IPS DF 4.7 (cell line): ENCODE measurements around the gene TRIM65.
"Not testable (repeated sequence)": the region's sequence is repeated elsewhere in the genome, so short reads cannot be mapped to it uniquely, and the experiment has no call there.

Experiments
- DNase-seq: peaks from one replicate; pipeline ENCODE4 v3.0.0-alpha.2; 2013; ENCODE audit warnings: low spot score; ENCODE audit errors: extremely low read depth

TRIM65 gene

DNA sequence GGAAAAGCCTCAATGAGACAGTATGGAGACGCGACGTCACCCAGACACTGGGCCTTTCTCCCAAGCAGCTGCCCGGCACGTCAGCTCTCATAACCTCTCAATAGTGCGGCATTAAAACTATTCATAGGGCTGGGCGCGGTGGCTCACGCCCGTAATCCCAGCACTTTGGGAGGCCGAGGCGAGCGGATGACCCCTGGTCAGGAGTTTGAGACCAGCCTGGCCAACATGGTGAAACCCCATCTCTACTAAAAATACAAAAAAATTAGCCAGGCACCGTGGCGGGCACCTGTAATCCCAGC lies 45.1 kb downstream of the TRIM65 start:
- DNase-seq = not testable (repeated sequence)

DNA sequence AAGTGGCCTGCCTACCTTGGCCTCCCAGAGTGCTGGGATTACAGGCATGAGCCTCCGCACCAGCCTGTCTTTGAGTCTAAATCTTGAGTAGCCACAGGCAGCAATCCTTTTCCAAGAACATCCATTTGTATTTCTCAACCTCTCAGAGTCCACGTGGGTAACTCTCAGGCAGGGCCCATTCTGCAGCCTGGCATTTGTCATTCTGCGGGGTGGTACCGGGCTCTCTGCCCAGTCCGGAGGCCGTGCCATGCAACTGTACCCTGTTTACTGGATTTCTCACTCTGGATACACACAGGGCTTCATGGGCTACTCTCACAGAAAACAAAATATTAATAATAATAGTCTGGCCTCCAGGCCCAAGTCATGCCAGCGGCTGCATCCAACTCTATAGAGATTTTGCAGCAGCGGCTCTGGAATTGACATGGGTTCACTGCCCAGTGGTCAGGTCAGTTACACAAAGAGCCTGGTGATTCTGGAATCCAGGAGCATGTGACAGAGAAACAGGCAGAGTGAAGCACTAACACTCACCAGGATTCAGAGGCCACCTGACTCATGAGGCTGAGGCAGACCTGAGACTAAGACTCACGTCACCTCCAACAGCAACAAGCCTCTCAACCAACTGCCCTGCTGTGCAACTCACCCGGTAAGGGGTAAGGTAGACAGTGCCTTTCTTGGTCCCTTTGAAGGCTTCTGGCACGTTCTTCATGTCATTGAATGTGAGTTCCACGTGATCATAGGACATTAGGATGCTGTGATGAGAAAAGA lies 45.6 kb downstream of the TRIM65 start:
- DNase-seq = no peak

DNA sequence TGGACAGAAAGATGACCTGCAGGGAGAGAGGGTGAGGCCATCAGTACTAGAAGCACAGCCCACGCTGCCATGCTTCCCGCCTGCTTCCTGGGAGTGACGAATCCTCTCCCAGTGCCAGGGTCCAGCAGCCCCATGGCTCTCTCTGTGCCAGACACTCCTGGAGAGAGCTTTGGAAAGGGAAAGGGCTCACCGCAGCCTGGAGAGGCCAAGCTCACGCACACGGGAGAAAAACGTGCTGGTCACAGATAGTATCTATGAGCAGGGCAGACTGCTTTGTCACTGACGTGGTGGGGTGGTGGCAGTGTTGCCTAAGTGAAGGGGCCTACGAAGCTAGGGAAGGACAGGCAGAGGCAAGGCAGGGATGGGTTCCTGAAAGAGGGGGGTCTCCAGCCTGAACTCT lies 47.0 kb downstream of the TRIM65 start:
- DNase-seq = no peak

DNA sequence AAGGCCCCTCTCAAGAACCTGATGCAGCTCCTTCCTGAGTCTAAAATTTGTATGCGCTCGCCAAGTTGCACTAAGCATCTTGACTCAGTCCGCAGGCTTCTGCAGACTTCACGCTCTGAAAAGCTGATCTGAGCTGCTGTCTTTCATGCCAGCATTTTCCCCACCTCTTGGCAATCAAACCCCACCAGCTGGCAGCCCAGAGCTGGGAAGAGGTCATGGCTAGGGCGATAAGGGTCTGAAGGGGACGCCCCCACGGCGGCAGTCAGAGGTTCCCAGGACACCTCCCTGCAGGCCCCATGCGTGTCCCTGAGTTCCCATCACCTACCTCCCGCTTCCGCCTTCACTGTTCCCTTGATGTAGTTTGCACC lies 47.5 kb downstream of the TRIM65 start:
- no peak for DNase-seq

DNA sequence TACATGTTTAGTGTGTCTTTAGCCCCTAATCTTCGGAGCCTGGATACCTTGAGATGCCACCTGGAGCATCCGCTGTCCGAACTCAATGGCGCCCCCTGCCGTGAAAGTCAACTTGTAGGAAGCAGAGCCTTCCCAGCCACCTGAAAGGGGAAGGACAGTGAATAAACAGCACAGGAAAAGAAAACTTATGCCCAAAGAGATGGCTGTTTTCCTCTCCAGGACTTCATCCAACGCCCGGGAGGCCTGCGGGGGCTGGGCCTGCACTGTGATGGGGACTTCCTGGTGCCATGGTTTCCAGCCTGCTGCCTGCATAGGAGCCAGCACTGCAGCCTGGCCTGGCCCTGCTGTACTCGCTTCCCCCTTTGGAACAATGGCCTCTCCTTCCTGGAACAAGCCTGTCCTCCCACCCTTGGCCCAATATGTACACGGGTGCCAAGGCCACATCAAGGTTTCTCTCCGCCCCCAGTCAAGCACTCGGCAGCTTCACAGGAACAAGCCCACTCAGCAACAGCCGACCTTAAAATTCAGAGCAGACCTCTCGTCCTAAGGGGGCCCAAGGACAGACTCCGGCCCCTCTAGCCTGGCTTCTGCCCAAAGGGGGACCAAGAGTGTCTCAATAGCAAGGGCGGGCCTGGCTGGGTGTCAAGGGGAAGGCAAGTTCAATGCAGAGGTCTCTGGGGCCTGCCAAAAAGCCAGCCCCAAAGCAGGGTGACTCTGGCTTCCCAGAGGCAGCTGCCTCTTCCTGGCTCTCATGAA lies 48.0 kb downstream of the TRIM65 start:
- no peak for DNase-seq

DNA sequence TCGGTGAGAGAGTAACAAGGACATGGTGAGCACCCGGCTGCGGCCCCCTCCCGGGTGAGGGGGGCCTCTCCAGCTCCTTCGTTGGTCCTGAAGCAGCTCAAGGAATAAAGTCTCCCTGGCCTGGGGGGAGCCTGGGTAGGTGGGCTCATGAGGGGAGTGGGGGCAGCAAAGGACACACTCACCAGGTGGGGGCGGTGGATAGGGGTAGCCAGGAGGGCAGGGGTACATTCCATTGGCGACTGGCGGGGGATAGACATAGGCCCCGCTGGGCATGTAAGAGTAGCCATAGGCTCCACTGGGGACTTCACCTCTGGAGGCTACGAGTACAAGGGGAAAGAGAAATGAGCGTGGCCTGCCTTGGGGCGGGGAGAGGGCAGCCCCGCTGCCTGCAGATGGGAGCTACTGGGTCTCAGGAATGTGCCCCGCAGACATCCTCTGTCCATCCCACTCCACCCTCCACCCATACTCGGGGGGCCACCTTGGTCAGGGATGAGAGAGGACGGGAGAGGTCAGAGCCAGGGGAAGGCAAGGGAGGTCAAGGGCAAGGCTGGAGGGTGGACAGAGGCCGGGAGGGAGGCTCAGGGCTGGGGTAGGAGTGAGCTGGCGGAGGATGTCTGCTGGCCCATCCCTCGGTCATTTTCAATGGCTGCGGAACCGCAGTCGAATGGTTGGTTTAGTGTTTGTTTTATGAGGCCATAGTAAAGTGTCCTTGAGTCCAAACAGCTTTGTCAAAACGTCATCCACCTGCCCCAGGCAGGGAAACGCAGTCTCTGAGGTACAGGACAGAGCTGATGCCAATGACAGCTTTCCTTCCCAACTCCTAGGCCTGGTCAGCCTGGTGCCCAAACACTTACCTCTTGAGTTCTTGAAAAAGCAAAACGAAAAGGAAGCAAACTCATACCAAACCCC lies 48.9 kb downstream of the TRIM65 start:
- DNase-seq = no peak

DNA sequence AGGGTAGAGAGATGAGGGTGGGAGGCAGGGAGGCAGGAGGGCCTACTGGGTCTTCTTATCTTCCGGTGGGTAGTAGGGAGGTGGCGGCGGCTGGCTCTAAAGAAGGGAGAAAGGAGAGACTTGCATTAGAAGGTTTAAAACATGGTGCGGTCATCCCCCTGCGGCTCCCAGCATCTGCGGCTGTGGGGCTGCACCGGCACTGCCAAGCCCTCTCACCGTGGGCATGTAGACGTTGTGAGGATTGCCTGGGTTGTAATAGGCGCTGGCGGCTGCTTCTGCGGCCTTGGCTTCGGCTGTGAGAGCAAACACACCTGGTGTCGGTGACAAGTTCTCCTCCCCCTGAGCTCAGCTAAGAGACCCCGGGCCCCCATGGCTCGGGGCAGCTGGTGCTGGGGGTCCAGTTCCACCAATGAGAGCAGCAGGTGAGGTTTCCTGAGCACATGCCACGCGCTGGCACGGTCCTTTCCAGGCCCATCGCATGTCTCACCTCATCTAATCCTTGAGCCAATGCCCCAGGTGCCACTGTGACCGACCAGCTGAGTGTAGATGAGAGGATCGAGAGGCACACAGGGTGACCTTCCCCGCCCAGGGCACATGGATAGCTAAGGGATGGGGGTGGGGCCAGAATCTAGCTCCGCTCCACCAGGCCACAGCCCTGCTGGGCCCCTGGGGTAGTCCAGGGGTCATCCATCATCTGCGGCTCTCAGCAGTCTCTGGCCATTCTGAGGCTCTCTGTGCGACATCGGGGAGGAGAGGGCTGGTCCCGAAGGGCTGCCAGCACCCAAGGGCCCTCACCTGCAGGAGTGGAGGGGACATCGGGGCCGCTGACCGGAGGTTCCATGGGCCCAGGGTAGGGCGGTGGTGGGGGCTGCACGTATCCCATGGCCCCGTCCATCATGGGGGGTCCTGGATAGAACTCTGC lies 49.8 kb downstream of the TRIM65 start:
- no peak for DNase-seq

GRCh38 chr17:75845933-75846691 lies 50.6 kb downstream of the TRIM65 start:
- DNase-seq = no peak

DNA sequence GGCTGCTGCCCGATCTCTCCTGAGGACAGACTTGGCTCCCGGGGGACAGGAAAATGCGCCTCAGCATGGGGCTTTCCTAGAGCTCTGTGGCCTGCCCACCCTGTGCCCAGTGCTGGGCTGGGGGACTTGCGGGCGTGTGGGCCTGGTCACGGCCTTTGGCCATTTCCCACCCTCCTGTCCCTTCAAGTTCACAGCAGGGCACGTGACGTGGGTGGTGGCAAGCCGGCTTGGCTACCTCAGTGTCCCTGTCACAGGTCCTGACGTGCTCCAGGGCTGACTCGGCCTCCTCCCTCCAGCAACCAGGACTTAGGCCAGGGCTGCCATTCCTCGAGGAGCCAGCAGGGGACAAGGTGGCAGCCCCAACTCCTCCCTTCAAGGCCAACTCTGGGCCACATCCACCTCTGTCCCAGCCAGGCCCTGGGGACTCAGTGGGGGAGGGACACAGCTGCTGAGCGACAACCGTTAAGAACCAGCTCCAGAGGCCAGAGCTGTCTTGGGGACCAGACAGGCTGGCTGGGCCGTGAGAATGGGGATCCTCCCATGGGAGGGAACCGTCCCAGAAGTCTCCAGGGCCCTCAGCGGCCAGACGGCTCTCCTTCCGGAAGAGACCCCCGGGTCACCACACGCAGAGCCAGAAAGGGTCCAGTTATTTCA lies 51.6 kb downstream of the TRIM65 start:
- DNase-seq = no peak

GRCh38 chr17:75844530-75845057 lies 52.2 kb downstream of the TRIM65 start:
- no peak for DNase-seq

DNA sequence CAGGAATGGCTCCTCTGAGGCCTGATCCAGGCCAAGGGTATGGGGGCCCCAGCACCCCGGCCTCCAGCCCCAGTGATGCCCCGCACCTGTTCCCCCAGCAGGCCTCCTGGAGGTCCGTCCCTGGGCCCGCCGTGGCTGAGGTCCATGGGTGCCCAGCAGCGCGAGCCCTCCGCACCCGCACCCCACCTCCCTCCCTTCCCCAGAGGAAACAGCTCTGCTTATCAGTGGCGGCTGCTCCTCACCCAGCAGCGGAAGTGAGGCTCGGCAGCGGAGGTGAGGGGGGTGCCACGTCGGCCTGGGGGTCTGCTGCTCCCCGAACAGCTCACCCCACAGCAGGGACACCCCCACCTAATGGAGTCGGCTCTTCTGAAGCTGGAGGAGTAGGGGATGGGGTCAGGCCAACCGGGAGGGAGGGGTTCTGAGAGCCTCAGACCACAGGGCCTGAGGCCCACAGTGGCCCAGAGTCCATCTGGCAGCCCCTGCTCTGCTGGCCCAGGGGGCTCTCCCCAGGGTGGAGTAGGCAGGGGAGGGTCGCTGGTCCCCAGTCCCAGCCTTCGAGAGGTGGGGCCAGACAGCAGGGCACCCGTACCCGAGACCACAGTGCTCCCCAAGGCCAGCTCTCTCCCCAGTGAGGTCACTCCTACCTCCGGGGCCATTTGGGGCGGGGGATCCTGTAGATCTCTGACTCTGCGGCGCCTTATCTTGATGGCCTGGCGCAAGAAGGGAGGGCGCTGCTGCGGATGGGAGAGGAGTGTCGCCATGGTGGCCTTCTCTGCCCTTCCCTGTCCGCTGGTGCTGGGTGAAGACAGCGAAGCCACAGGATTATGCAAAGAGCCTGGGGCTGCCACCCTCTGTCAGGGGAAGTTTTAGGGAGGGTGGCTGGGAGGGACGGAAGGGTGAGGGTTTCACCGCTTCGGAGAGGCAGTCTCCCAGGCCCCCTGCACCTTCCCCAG lies 52.9 kb downstream of the TRIM65 start, which contains the start of gene UNC13D:
UNC13D (minus strand) TSS at position 828 of the 953 bp plus-strand sequence; CDS start at position 761, 67 bp downstream.
- DNase-seq = no peak

- DNase-seq = no peak
These were observed 53.7 kb downstream of the TRIM65 start for GRCh38 chr17:75842963-75843576.

- DNase-seq = no peak
These were observed 54.3 kb downstream of the TRIM65 start for GRCh38 chr17:75842411-75842810.

- DNase-seq = no peak
These were observed 56.0 kb downstream of the TRIM65 start for GRCh38 chr17:75840799-75841164.

DNA sequence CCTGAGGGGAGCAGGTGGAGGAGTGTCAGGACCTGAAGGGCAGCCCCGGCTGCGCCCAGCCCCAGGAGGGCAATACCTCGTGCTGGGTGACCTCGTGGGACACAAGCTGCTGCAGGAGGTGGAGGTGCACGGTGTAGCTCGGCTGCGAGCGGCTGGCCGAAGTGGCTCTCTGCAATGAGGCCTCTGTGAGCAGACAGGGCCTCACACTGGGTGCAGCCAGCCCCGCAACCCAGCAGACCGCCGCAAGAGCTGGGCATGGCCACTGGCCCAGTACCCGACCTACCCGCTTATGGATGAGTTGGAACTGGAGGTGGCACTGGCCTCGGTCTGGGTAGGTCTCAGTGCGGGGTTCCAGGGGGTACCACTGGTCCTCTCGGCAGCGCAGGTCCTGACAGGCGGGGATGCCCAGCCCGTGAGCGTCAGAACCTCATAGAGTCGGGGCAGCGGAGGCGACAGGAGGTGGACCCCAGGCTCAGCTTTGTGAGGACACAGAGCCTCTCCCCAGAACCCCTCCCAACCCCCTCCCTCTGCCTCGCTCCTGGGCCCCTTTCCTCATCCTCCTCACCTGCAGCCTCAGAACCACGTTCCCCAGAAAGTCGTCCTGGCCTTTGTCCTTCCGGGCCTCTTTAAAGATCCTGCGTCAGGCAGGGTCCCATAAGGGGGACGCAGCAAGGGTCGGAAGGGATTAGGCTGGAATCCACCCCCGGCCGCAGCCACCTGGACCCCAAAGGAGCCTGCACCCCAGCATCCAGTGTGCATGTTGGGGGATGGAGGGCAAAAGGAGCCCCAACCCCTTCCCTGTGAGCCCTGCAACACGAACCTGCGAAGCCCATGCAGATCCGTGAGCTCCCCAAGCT lies 56.6 kb downstream of the TRIM65 start:
- DNase-seq = no peak
